GM12878 (cell line): Measurements from ENCODE around the gene LIPF. TPM values are rescaled to one million over a fixed set of nuclear protein-coding genes. Genes with fewer than 3 reads are reported as not detected.

Experiments
- ATAC-seq: fragments of 200-7000 bp; cut with Tn5 transposase; 3 replicates; pipeline ENCODE4 v1.9.1; 2020; ENCODE audit warnings: mild to moderate bottlenecking, moderate library complexity
- BruUV-seq: library from RNA; stranded (reverse); fragments of 400-500 nt; replicated peaks from 2 replicates; lab custom pipeline; 2021; lab: Mats Ljungman, UMichigan
- CTCF ChIA-PET: fragments of 300-600 bp; sonication (Branson Sonifier 250); formaldehyde crosslinking; extraction: SDS; loops from one replicate; lab custom pipeline; 2021; ENCODE audit warnings: inconsistent platforms; lab: Yijun Ruan, JAX
- POLR2A ChIA-PET: fragments of 350-600 bp; formaldehyde crosslinking; extraction: SDS; loops from one replicate; lab custom pipeline; 2021; ENCODE audit warnings: inconsistent platforms; lab: Charles Lee
- RAD21 ChIA-PET: fragments of 300-600 bp; sonication (Branson Sonifier 250); formaldehyde crosslinking; loops from one replicate; lab custom pipeline; 2023; ENCODE audit warnings: antibody characterized with exemption; ENCODE audit not compliant: unreplicated experiment; lab: Charles Lee
- SMC1A ChIA-PET: fragments of 300-600 bp; sonication (Branson Sonifier 250); formaldehyde crosslinking; loops from one replicate; lab custom pipeline; 2023; ENCODE audit not compliant: unreplicated experiment, uncharacterized antibody; lab: Charles Lee
- DNase-seq: peaks from one replicate; pipeline ENCODE4 v3.0.0-alpha.2; 2011; ENCODE audit warnings: low read depth, low spot score
- FAIRE-seq: peaks from 3 replicates; lab custom pipeline; 2011; peaks lifted over from hg19 to GRCh38; lab: Jason Lieb, UNC
- H2AFZ ChIP-seq: 2 replicates; pipeline ENCODE4 v1.6.0; 2011; ENCODE audit warnings: low read depth, low read length, control low read depth; ENCODE audit not compliant: control insufficient read depth
- H3K27ac ChIP-seq: 2 replicates; pipeline ENCODE4 v1.5.1; 2011; ENCODE audit warnings: control low read depth; ENCODE audit not compliant: control insufficient read depth, insufficient read depth
- H3K27me3 ChIP-seq, 2 experiments: replicated peaks in 1 of 2; 2 replicates each; pipeline versions ENCODE4 v1.6.0 to v1.6.1; 2011; ENCODE audit warnings: low read length in 1 of 2; ENCODE audit not compliant: control insufficient read depth in 2 of 2, insufficient read depth in 2 of 2
- H3K36me3 ChIP-seq, 2 experiments: 2 replicates each; pipeline ENCODE4 v1.5.1; 2011; ENCODE audit warnings: low read length in 1 of 2; ENCODE audit not compliant: control insufficient read depth in 2 of 2, insufficient read depth in 2 of 2
- H3K4me1 ChIP-seq: 2 replicates; pipeline ENCODE4 v1.6.1; 2011; ENCODE audit warnings: mild to moderate bottlenecking, low read length, moderate library complexity, mixed read lengths; ENCODE audit not compliant: control insufficient read depth, insufficient read depth
- H3K4me2 ChIP-seq: 2 replicates; pipeline ENCODE4 v1.6.0; 2011; ENCODE audit warnings: control low read depth; ENCODE audit not compliant: control insufficient read depth, insufficient read depth
- H3K4me3 ChIP-seq: fragments of 200-600 bp; sonication (generic); 2 replicates; pipeline ENCODE4 v1.5.1; 2016
- H3K79me2 ChIP-seq: 2 replicates; pipeline ENCODE4 v1.6.0; 2011; ENCODE audit warnings: low read length; ENCODE audit not compliant: control insufficient read depth, insufficient read depth
- H3K9ac ChIP-seq: 2 replicates; pipeline ENCODE4 v1.8.0; 2011; ENCODE audit warnings: low read length, control low read depth, mixed read lengths; ENCODE audit not compliant: control insufficient read depth, insufficient read depth
- H3K9me3 ChIP-seq: replicated peaks from 3 replicates; pipeline ENCODE4 v1.5.1; 2011; ENCODE audit warnings: mild to moderate bottlenecking, low read length; ENCODE audit not compliant: control insufficient read depth, insufficient read depth
- H4K20me1 ChIP-seq: 2 replicates; pipeline ENCODE4 v1.6.0; 2011; ENCODE audit not compliant: control insufficient read depth, insufficient read depth
- BMI1 ChIP-seq: fragments of 450-650 bp; IDR thresholded peaks from 2 replicates; pipeline ENCODE4 v1.6.1; 2016; ENCODE audit warnings: mild to moderate bottlenecking, moderate library complexity, borderline replicate concordance
- DPF2 ChIP-seq: fragments of 450-650 bp; IDR thresholded peaks from 2 replicates; pipeline ENCODE4 v1.6.1; 2017; ENCODE audit warnings: mild to moderate bottlenecking
- ESRRA ChIP-seq: IDR thresholded peaks from 2 replicates; pipeline ENCODE4 v1.6.1; 2012; ENCODE audit warnings: mild to moderate bottlenecking, low read length, improper control_type of control experiment
- FOXK2 ChIP-seq: fragments of 450-650 bp; IDR thresholded peaks from 2 replicates; pipeline ENCODE4 v1.6.1; 2017; ENCODE audit warnings: mild to moderate bottlenecking, moderate library complexity
- JUNB ChIP-seq: IDR thresholded peaks from 2 replicates; pipeline ENCODE4 v1.6.1; 2016; ENCODE audit warnings: antibody characterized with exemption, mild to moderate bottlenecking
- RAD21 ChIP-seq: IDR thresholded peaks from 2 replicates; pipeline ENCODE4 v1.6.1; 2011; ENCODE audit warnings: mild to moderate bottlenecking, low read depth, low read length, moderate library complexity; ENCODE audit not compliant: insufficient read depth
- WGBS: methylation state at CpG from one replicate; pipeline ENCODE4 v1.1.6; 2016; ENCODE audit warnings: low lambda C conversion rate; ENCODE audit not compliant: insufficient replicate concordance, insufficient coverage; ENCODE audit errors: missing lambda C conversion rate; 5-methylcytosine and 5-hydroxymethylcytosine counted together
- in situ Hi-C: fragments of 300-500 bp; cut with MboI; formaldehyde crosslinking; loops from 9 replicates; pipeline ENCODE4 v1.14.3; 2018; ENCODE audit warnings: mixed read lengths
- intact Hi-C: fragments of 100-400 bp; cut with micrococcal nuclease; formaldehyde crosslinking; loops from one replicate; pipeline ENCODE4 v1.14.2; 2022; ENCODE audit not compliant: unreplicated experiment
- polyA plus RNA-seq, 11 experiments: library from polyadenylated mRNA; depleted of rRNA in 4 of 11; unstranded in 6 of 11; stranded (reverse) in 5 of 11; fragments of >200 nt; fragmentation: Nextera tagmentation in 4 of 11; fragmentation: Illumina TruSeq in 1 of 11; extraction: Ambion mirVana in 4 of 11; extraction: Trizol in 1 of 11; gene quantifications; 1 replicate in 1 of 11; 2 replicates in 10 of 11; pipeline versions ENCODE4 v1.2.1 to v1.2.3, GENCODE V29; 2011 to 2016; ENCODE audit warnings: inconsistent platforms in 2 of 11, missing spikeins in 2 of 11, low read depth in 1 of 11
- total RNA-seq, 4 experiments: library from RNA; depleted of rRNA in 3 of 4; stranded (reverse); fragments of >200 nt in 3 of 4; fragmentation: Illumina TruSeq in 1 of 4; extraction: Trizol in 1 of 4; gene quantifications; 2 replicates each; pipeline versions ENCODE4 v1.2.1 to v1.2.3, GENCODE V29; 2013 to 2021
- TF ChIP-seq, protein P1 (sequence below): IDR thresholded peaks from 2 replicates; pipeline ENCODE4 v1.6.1; 2011; ENCODE audit warnings: low read depth, low read length, improper control_type of control experiment, borderline replicate concordance
- TF ChIP-seq, protein P2 (sequence below): fragments of 450-650 bp; conservative IDR thresholded peaks from 2 replicates; pipeline ENCODE4 v1.6.1; 2017; ENCODE audit warnings: mild to moderate bottlenecking, moderate library complexity
- TF ChIP-seq, protein P3 (sequence below): fragments of 450-650 bp; IDR thresholded peaks from 2 replicates; pipeline ENCODE4 v1.6.1; 2017; ENCODE audit warnings: antibody characterized with exemption, mild to moderate bottlenecking, moderate library complexity

Gene LIPF
- total and polyA plus RNA-seq, 10 of the 15 experiments (the other 5 are each of a cell fraction or from before 2014, with no cell fraction given): not detected

DNA sequence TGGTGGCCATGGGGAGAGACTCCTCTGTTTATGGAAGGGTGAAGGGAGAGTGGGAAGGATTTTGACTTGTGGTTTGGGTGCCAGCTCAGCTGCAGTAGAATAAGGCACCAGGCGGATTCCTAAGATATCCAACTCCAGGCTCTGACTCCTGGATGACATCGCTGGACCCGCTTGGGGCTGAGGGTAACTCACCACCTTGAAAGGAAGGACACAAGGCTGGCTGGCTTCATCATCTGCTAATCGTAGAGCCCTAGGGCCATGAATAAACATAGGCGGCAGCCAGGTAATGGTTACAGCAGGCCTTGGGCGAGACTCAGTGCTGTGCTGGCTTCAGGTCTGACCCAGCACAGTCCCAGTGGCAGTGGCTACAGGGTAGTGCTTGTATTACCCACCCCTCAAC, 25.1 kb downstream of the LIPF start (continued):
- TF ChIP-seq, protein P1, sequence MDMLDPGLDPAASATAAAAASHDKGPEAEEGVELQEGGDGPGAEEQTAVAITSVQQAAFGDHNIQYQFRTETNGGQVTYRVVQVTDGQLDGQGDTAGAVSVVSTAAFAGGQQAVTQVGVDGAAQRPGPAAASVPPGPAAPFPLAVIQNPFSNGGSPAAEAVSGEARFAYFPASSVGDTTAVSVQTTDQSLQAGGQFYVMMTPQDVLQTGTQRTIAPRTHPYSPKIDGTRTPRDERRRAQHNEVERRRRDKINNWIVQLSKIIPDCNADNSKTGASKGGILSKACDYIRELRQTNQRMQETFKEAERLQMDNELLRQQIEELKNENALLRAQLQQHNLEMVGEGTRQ: no peak
- TF ChIP-seq BMI1: no peak
- no peak for TF ChIP-seq JUNB
- no peak for TF ChIP-seq FOXK2
- TF ChIP-seq ESRRA: no peak

DNA sequence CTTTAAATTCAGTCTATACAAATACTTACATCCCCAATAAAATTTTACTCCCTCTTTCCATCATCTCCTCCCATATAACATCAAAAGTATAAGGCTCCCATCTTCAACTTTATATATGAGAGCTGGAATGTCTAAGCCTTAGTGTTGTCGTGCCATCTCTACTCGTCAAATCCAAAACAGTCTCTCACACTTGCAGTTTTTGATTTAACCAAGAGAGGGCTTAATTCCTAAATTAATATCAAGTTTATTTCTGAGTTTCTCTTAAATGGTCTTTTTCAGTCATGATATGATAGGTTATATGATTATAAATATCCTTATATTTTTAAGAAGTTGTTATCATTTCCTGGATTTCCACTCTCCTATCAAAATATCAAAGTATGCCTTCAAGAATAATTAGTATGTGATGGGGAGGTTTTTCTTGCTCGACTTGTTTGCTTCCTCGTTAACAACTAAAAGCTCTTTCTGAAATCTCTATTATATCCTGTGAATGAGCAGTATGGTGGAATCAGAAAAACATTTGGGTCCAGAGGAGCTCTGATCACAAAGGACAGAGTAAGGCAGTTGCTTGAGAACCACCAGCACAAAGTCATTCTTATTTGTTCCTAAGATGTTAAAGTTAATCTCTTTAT, 29.3 kb downstream of the LIPF start:
- no peaks in the 10 kb centered on the region for H3K79me2 ChIP-seq
- POLR2A ChIA-PET: no interaction called here
- no peak for TF ChIP-seq DPF2
- no peak for TF ChIP-seq RAD21
- TF ChIP-seq, protein P2, sequence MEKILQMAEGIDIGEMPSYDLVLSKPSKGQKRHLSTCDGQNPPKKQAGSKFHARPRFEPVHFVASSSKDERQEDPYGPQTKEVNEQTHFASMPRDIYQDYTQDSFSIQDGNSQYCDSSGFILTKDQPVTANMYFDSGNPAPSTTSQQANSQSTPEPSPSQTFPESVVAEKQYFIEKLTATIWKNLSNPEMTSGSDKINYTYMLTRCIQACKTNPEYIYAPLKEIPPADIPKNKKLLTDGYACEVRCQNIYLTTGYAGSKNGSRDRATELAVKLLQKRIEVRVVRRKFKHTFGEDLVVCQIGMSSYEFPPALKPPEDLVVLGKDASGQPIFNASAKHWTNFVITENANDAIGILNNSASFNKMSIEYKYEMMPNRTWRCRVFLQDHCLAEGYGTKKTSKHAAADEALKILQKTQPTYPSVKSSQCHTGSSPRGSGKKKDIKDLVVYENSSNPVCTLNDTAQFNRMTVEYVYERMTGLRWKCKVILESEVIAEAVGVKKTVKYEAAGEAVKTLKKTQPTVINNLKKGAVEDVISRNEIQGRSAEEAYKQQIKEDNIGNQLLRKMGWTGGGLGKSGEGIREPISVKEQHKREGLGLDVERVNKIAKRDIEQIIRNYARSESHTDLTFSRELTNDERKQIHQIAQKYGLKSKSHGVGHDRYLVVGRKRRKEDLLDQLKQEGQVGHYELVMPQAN: no peak
- TF ChIP-seq, protein P3, sequence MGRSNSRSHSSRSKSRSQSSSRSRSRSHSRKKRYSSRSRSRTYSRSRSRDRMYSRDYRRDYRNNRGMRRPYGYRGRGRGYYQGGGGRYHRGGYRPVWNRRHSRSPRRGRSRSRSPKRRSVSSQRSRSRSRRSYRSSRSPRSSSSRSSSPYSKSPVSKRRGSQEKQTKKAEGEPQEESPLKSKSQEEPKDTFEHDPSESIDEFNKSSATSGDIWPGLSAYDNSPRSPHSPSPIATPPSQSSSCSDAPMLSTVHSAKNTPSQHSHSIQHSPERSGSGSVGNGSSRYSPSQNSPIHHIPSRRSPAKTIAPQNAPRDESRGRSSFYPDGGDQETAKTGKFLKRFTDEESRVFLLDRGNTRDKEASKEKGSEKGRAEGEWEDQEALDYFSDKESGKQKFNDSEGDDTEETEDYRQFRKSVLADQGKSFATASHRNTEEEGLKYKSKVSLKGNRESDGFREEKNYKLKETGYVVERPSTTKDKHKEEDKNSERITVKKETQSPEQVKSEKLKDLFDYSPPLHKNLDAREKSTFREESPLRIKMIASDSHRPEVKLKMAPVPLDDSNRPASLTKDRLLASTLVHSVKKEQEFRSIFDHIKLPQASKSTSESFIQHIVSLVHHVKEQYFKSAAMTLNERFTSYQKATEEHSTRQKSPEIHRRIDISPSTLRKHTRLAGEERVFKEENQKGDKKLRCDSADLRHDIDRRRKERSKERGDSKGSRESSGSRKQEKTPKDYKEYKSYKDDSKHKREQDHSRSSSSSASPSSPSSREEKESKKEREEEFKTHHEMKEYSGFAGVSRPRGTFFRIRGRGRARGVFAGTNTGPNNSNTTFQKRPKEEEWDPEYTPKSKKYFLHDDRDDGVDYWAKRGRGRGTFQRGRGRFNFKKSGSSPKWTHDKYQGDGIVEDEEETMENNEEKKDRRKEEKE: no peak
- no peak overlapping the region for H3K9ac ChIP-seq
- no peaks in the 10 kb centered on the region for H3K9me3 ChIP-seq
- RAD21 ChIA-PET: interaction anchor here (1.2 kb wide), 2 partner anchors 35 to 117 kb away, joined by 3 read pairs; no protein-coding TSS in a partner anchor
- no peak for DNase-seq
- H3K27me3 ChIP-seq: no peaks in the 10 kb centered on the region
- CTCF ChIA-PET: interaction anchor here (0.6 to 1.3 kb wide), 5 partner anchors 76 to 143 kb away, joined by 3 to 4 read pairs (median 3); partner anchors contain the start of gene RNLS
- in situ Hi-C loops (no loop called here), intact Hi-C loops (loop anchor here (5.0 kb wide), 1 partner anchor 126 kb away; no protein-coding TSS in a partner anchor)
- BruUV-seq: no TSS peak
- no peak overlapping the region for H2AFZ ChIP-seq
- no peaks in the 10 kb centered on the region for H4K20me1 ChIP-seq
- 69% methylated on average over 4 of the region's 4 CpGs for WGBS
- no peak overlapping the region for H3K4me3 ChIP-seq
- SMC1A ChIA-PET: interaction anchor here (0.7 to 1.6 kb wide), 6 partner anchors 12 to 322 kb away, joined by 3 to 4 read pairs (median 4); partner anchors contain the start of gene LIPK
- H3K4me1 ChIP-seq: no peaks in the 10 kb centered on the region
- no peak overlapping the region for H3K27ac ChIP-seq
- no peak for ATAC-seq
- no peak overlapping the region for H3K4me2 ChIP-seq
- FAIRE-seq: no peak
- H3K36me3 ChIP-seq: no peaks in the 10 kb centered on the region
